ENCODE measurements around the gene ATF6B. TPM values are rescaled to one million over a fixed set of nuclear protein-coding genes. Genes with fewer than 3 reads are reported as not detected.
"Not testable (repeated sequence)": the region's sequence is repeated elsewhere in the genome, so short reads cannot be mapped to it uniquely, and the experiment has no call there.

Gene ATF6B
- total RNA-seq, 4 donors from 2014 or later: 41.5 to 63.5 (median 57.3) TPM

GRCh38 chr6:32108094-32108627, 19.9 kb downstream of the ATF6B start:
- DNase-seq: peak; percentile 47 to 51
- peak overlapping the region in 1 of 3 donors; percentile 33 for H3K4me3 ChIP-seq (replicated peaks in 1 of 3)
- WGBS, 2 donors: 2 to 6% methylated on average over 13 to 15 of the region's 15 CpGs
- peak overlapping the region; percentile 66 to 78 (median 75) for H3K27ac ChIP-seq
- H3K4me1 ChIP-seq: peaks cover 6 to 60% of the 10 kb centered on the region in 2 donors
- intact Hi-C loops (cut with DNase I): no loop called here
- no peak for TF ChIP-seq POLR2A (IDR thresholded peaks at IDR 0.05)
- no peak for TF ChIP-seq CTCF (IDR thresholded peaks at IDR 0.05)
- no peaks in the 10 kb centered on the region for H3K27me3 ChIP-seq
- H3K9me3 ChIP-seq: no peaks in the 10 kb centered on the region
- no peaks in the 10 kb centered on the region for H3K36me3 ChIP-seq

GRCh38 chr6:32107406-32107805, 20.6 kb downstream of the ATF6B start:
- 65 to 93% methylated on average over 1 of the region's 1 CpG for WGBS, 2 donors
- H3K4me3 ChIP-seq (replicated peaks in 1 of 3): no peak overlapping the region
- H3K36me3 ChIP-seq: no peaks in the 10 kb centered on the region
- no peak for DNase-seq
- peak overlapping the region; percentile 66 to 78 (median 75) for H3K27ac ChIP-seq
- no peak for TF ChIP-seq POLR2A (IDR thresholded peaks at IDR 0.05)
- no peak for TF ChIP-seq CTCF (IDR thresholded peaks at IDR 0.05)
- intact Hi-C loops (cut with DNase I): no loop called here
- H3K27me3 ChIP-seq: no peaks in the 10 kb centered on the region
- peaks cover 6 to 53% of the 10 kb centered on the region in 2 donors for H3K4me1 ChIP-seq
- no peaks in the 10 kb centered on the region for H3K9me3 ChIP-seq

GRCh38 chr6:32105433-32105832, 22.6 kb downstream of the ATF6B start:
- H3K9me3 ChIP-seq: no peaks in the 10 kb centered on the region
- no peaks in the 10 kb centered on the region for H3K36me3 ChIP-seq
- 79 to 87% methylated on average over 4 of the region's 4 CpGs for WGBS, 2 donors
- TF ChIP-seq CTCF (IDR thresholded peaks at IDR 0.05): no peak
- TF ChIP-seq POLR2A (IDR thresholded peaks at IDR 0.05): no peak
- peaks cover 6 to 35% of the 10 kb centered on the region in 2 donors for H3K4me1 ChIP-seq
- no peak overlapping the region for H3K27ac ChIP-seq
- intact Hi-C loops (cut with DNase I): no loop called here
- DNase-seq: no peak
- H3K4me3 ChIP-seq (replicated peaks in 1 of 3): no peak overlapping the region
- no peaks in the 10 kb centered on the region for H3K27me3 ChIP-seq

GRCh38 chr6:32102255-32102654, 25.8 kb downstream of the ATF6B start:
- no peaks in the 10 kb centered on the region for H3K27me3 ChIP-seq
- H3K4me3 ChIP-seq (replicated peaks in 1 of 3): no peak overlapping the region
- TF ChIP-seq CTCF (IDR thresholded peaks at IDR 0.05) (no peak), POLR2A (IDR thresholded peaks at IDR 0.05) (no peak)
- no peak overlapping the region for H3K27ac ChIP-seq
- H3K36me3 ChIP-seq: no peaks in the 10 kb centered on the region
- WGBS, 2 donors: 95 to 97% methylated on average over 3 of the region's 3 CpGs
- DNase-seq: no peak
- intact Hi-C loops (cut with DNase I): no loop called here
- H3K4me1 ChIP-seq: peaks cover 0 to 5% of the 10 kb centered on the region in 2 donors
- no peaks in the 10 kb centered on the region for H3K9me3 ChIP-seq

- WGBS, 2 donors: 66 to 70% methylated on average over 8 of the region's 8 CpGs
- H3K27ac ChIP-seq; H3K9me3 ChIP-seq; DNase-seq; intact Hi-C loops (cut with DNase I); H3K4me3 ChIP-seq (replicated peaks in 1 of 3); H3K27me3 ChIP-seq; H3K36me3 ChIP-seq: not testable (repeated sequence)
- H3K4me1 ChIP-seq: peaks cover 10 to 11% of the 10 kb centered on the region in 2 donors
These were observed 27.8 kb downstream of the ATF6B start for GRCh38 chr6:32100251-32100650.
